Measurements from ENCODE around the gene DGKH. TPM values are rescaled to one million over a fixed set of nuclear protein-coding genes. Genes with fewer than 3 reads are reported as not detected.

The DGKH gene
- total RNA-seq, 1 donor, result 16.0 TPM

DNA sequence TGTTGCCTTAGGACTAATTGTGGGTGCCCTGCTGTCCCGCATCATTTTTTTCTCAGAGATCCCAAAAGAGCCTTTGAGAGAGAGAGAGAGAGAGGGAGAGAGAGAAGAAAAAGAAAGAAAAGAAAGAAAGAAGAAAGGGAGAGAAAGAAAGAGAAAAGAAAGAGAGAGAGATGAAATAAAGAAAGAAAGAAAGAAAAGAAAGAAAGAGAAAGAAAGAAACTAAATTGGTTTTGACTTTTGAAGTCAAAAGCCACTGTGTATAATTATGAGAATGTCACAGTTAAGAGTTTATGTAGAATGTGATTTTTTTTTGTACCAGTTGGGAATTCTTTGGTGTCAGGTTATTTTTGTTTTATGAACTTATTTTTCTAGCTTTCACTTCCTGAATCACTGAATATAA lies 180.1 kb downstream of the DGKH start:
- TF ChIP-seq, protein P1, sequence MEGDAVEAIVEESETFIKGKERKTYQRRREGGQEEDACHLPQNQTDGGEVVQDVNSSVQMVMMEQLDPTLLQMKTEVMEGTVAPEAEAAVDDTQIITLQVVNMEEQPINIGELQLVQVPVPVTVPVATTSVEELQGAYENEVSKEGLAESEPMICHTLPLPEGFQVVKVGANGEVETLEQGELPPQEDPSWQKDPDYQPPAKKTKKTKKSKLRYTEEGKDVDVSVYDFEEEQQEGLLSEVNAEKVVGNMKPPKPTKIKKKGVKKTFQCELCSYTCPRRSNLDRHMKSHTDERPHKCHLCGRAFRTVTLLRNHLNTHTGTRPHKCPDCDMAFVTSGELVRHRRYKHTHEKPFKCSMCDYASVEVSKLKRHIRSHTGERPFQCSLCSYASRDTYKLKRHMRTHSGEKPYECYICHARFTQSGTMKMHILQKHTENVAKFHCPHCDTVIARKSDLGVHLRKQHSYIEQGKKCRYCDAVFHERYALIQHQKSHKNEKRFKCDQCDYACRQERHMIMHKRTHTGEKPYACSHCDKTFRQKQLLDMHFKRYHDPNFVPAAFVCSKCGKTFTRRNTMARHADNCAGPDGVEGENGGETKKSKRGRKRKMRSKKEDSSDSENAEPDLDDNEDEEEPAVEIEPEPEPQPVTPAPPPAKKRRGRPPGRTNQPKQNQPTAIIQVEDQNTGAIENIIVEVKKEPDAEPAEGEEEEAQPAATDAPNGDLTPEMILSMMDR (IDR thresholded peaks at IDR 0.05; ENCODE audit: insufficient read depth, low read depth, low read length), result no peak
- H3K4me3 ChIP-seq (ENCODE audit: low read depth, low read length), result no peak overlapping the region
- no peak for DNase-seq (ENCODE audit: low read depth)

DNA sequence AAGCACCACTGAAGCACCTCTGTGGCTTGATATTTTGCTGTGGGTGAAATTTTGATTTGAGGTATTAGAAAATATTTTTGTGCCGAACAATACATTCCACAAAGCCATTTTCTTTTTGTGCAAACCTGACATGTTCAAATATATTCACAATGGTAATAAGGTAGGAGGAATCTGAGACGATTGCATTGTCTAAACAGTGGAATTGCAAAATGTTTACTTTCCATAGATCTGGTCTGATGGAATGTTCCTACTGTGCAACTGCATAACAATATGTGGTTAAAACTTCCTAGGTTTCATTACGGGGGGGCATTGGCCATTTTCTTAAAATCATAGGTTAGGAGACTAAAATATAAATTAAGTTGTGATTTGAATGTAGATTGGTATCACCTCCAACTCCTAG lies 180.8 kb downstream of the DGKH start:
- TF ChIP-seq, protein P1 (IDR thresholded peaks at IDR 0.05; ENCODE audit: insufficient read depth, low read depth, low read length), result no peak

DNA sequence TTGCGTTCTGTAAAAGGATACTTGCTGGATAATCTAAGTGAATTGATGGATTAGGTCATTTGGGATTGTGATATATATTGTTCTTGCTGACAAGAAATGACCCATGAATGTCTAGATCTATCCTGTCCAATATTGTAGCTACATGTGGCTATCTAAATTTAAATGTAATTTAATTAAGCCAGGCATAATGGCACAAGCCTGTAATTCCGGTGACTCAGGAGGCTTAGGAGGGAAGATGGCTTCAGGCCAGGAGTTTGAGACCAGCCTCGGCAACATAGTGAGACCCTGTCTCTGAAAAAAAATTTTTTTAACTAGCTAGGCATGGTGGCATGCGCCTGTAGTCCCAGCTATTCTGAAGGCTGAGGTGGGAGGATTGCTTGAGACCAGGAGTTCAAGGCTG lies 184.2 kb downstream of the DGKH start:
- TF ChIP-seq, protein P1 (IDR thresholded peaks at IDR 0.05; ENCODE audit: insufficient read depth, low read depth, low read length), result no peak

More for the DNA sequence above, 180.8 kb downstream of the DGKH start:
- H3K4me3 ChIP-seq (ENCODE audit: low read depth, low read length), result no peak overlapping the region
- no peak for DNase-seq (ENCODE audit: low read depth)

DNA sequence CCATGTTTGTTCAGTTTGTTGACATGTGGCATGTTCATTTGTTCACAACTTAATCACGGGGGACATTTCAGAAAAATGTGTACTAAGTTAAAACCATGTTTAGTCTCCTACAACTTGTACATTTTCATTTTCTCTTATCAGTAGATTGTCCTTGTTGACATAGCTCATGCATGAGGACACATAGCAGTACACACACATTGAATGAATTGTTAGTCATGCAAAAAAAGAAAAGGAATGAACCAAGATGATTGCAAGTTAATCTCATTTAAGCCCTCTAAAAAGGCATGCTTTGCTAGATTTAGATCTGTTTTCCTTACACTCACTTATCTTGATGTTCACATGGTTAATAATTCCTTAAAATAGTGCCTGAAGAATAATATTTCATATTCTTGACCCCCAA lies 185.3 kb downstream of the DGKH start:
- TF ChIP-seq, protein P1 (IDR thresholded peaks at IDR 0.05; ENCODE audit: insufficient read depth, low read depth, low read length), result no peak
- no peak overlapping the region for H3K4me3 ChIP-seq (ENCODE audit: low read depth, low read length)
- DNase-seq (ENCODE audit: low read depth), result no peak

More for the DNA sequence above, 184.2 kb downstream of the DGKH start:
- no peak overlapping the region for H3K4me3 ChIP-seq (ENCODE audit: low read depth, low read length)
- no peak for DNase-seq (ENCODE audit: low read depth)

DNA sequence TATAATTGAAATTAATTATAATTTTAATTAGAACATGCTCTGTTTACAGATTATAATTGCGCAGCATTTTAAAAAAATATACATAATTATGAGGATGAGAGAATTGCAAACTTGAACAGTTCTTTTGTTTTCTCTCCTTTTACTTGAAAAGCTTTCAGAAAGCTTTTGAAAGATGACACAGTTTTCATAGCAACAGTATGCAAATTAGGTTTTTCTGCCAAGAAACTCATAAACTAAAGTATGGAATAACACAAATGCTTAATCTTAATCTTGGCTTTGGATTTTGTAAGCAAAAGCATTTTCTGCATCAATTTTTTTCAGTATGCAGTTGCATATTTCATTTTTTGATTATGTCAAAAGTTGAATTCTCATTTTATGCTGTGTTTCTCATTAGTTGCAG lies 190.7 kb downstream of the DGKH start:
- H3K4me3 ChIP-seq (ENCODE audit: low read depth, low read length), result no peak overlapping the region
- TF ChIP-seq, protein P1 (IDR thresholded peaks at IDR 0.05; ENCODE audit: insufficient read depth, low read depth, low read length), result no peak
- DNase-seq (ENCODE audit: low read depth), result no peak

DNA sequence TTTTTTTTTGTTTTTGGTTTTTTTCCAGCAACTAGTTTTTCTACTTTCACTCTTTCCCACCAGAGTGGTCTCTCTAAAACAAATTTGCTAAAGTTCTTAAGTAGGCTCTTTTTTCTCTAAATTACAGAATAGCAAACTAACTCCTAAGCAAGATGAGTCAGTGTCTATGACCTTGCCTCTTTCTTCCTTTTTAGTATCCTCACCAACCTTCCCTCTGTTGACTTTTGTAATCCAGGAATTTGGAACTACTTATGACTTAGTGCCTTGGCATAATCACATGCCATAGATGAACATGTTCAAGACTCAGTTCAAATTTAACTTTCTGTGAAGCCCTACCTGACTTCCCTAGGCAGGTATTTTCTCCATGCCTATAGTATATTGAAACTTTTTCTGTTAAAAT lies 191.2 kb downstream of the DGKH start:
- no peak for DNase-seq (ENCODE audit: low read depth)
- H3K4me3 ChIP-seq (ENCODE audit: low read depth, low read length), result no peak overlapping the region
- TF ChIP-seq, protein P1 (IDR thresholded peaks at IDR 0.05; ENCODE audit: insufficient read depth, low read depth, low read length), result no peak

DNA sequence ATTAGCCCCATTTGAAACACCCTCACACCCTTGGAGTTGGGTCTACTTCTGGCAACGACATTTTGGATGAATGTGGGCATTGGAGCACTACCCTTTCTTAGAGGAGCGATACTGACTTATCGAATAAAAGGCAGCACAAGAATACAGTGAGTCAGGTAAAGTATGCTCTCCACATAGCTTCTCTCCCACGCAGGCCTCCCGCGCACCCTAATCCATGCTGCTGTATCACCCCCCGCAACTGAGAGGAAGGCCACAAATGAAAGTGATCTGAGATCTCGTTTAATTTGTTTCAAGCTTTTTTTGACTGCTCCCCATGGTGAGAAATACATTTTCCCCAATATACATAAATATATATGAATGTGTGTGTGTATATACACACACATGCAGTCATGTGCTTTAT lies 198.1 kb downstream of the DGKH start:
- no peak overlapping the region for H3K4me3 ChIP-seq (ENCODE audit: low read depth, low read length)
- DNase-seq (ENCODE audit: low read depth), result no peak
- TF ChIP-seq, protein P1 (IDR thresholded peaks at IDR 0.05; ENCODE audit: insufficient read depth, low read depth, low read length), result no peak
